Measurements from ENCODE around the gene TMEM253.
A peak's percentile ranks its signal among the peaks of the same experiment; 100 is the strongest.

The TMEM253 gene

DNA sequence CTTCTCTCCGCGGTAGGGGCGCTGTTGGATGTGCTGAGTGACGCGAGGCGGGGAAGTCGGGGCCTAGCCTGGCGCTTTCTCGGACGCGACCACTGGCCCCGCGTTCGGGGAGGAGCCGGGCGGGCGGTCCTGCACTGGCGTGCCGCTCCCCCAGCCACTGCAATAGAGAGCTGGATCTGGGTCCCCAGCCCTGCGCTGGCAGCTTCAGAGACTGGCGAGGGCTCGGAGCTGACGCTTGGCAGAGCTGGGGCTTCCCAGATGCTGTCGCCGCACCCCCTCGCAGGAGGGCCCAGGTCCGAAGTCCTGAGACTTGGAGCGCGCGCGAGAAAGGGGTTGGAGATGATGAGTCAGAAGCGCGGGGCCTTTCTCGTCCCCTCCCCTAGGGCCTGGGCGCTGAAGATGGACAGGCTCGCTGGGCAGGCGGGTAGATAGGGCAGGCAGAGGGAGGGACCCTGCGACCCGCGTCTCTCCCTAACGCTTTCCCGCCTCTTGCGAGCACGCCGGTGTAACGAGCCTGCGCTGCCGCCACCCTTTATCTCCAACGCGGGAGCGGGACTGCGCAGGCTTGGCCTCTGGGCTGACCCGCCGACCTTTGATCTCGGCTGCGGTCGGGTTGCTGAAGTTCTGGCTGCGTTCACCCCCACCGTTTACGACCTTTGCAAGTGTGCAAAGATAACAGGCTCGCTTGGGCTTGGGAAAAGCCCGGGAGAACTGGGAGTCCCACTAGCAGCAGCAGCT is 3.0 kb downstream of the TMEM253 start:
- DNase-seq (ENCODE audit: low spot score in 2 of 2): peak; percentile 94 to 98
- ATAC-seq: peak; percentile 92
- peak overlapping the region; percentile 83 for H3K4me3 Mint-ChIP-seq
- H3K36me3 Mint-ChIP-seq: peaks cover 13% of the 10 kb centered on the region
- peaks cover 42% of the 10 kb centered on the region for H3K4me1 Mint-ChIP-seq
- no peaks in the 10 kb centered on the region for H3K9me3 Mint-ChIP-seq
- peak overlapping the region; percentile 92 for H3K27ac Mint-ChIP-seq

DNA sequence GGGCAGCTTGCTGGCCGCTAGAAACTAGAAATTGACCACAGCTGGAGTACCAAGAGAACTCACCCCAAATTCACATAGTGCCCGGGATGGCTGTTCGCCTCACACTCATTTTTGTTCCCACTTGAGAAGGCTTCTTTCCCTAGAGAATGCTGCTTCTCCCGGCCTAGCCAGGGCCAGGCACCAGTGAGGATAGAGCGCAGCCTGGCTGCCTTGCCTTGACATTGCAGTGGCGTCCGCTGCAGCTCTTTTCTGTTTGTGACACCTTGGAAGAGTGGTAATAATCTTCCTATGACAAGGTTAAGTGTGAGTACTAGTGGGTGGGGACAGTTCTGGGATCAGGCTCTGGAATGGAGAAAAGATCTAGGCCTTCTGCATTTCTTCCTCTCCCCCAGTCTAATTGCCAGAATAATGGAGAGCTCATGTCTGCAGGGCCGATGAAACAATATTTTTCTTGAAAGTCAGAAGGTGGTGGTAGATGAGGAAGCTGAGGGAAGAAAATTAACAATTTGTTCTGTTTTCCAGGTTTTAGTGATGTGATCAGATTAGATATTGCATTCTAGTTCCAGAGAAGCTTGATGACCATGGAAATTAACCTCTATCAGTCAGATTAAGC is 3.7 kb downstream of the TMEM253 start:
- peaks cover 39% of the 10 kb centered on the region for H3K4me1 Mint-ChIP-seq
- peak overlapping the region; percentile 83 for H3K4me3 Mint-ChIP-seq
- H3K9me3 Mint-ChIP-seq: no peaks in the 10 kb centered on the region
- H3K27ac Mint-ChIP-seq: peak overlapping the region; percentile 92
- ATAC-seq: peak; percentile 67
- peaks cover 13% of the 10 kb centered on the region for H3K36me3 Mint-ChIP-seq
- DNase-seq (ENCODE audit: low spot score in 2 of 2): peak in 1 of 2 donors; percentile 42

DNA sequence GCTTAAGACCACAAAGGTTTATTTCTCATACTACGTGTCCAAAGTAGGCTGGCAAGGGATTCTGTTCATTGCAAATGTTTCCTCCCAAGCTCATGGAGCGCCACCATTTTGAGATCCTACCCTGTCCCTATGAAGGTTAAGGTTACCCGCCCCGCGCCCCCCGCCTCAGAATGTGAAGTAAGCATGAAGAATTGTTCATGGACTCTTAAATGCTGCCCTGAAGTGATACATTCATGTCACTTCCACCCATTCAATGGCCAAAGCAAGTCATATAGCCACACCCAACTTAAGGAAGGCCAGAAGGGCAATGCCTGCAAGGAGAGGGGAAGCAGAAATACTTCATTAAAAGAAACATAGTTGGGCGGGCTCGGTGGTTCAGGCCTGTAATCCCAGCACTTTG is 4.2 kb downstream of the TMEM253 start:
- DNase-seq (ENCODE audit: low spot score in 2 of 2): no peak
- peak overlapping the region; percentile 92 for H3K27ac Mint-ChIP-seq
- no peaks in the 10 kb centered on the region for H3K9me3 Mint-ChIP-seq
- peak overlapping the region; percentile 83 for H3K4me3 Mint-ChIP-seq
- H3K4me1 Mint-ChIP-seq: peaks cover 44% of the 10 kb centered on the region
- ATAC-seq: no peak
- peaks cover 13% of the 10 kb centered on the region for H3K36me3 Mint-ChIP-seq

DNA sequence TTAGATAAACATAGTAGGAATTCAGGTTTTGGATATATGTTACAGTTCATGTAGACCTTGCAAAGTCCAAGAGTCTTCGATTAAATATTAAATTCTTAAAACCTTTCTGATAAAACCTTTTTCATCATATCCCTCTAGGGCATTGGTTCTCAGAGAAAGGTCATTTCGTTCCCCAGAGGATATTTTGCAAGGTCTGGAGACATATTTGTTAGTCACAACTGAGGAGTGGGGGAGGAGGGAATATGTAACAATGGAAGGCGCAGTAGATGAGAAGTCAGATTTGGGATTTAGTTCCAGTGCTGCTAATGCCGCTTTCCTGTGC is 5.3 kb downstream of the TMEM253 start:
- no peak for DNase-seq (ENCODE audit: low spot score in 2 of 2)
- Mint-ChIP-seq H3K4me3 (no peak overlapping the region), H3K4me1 (peaks cover 46% of the 10 kb centered on the region), H3K36me3 (peaks cover 13% of the 10 kb centered on the region), H3K9me3 (no peaks in the 10 kb centered on the region), H3K27ac (no peak overlapping the region)
- ATAC-seq: no peak

DNA sequence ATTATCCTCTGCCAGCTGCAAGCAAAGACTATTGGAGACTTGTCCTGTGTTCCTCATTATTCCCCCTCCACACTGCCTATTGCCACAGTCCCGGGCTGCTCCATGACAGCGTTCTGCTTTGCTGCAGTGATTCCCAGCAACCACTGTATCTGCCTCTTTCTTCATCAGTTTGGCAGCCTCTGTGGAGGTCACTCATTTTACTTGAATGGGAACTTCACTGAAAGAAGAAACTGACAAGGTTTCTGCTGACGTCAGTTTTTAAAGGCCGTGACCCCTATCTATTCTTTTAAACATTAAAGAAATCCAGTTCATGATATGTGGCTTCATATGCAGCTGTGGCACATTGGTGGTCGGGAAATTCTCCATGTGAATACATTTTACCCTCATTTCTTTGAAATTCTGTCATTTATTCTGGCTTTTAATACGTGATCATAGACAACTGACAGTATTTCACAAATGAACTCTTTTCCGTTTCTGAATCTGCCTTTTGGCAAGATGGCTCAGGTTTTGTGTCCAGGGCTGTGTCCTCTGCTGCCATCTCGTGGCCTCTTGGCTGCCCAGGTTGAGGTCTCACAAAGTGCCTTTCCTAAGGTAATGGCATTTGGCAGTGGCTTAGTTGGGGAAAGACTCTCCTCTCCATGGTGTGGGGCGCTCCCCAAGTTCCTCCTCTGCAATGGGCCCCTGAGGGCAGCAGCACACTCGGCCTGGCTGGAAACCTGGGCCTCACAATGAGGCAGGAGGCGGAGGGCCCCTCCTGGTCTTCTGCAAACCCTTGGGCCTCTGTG is 5.8 kb downstream of the TMEM253 start:
- Mint-ChIP-seq H3K4me1 (peaks cover 43% of the 10 kb centered on the region), H3K4me3 (peak overlapping the region; percentile 13), H3K9me3 (no peaks in the 10 kb centered on the region), H3K27ac (peak overlapping the region; percentile 35), H3K36me3 (peaks cover 13% of the 10 kb centered on the region)
- DNase-seq (ENCODE audit: low spot score in 2 of 2) (peak; percentile 68 to 86), ATAC-seq (no peak)

DNA sequence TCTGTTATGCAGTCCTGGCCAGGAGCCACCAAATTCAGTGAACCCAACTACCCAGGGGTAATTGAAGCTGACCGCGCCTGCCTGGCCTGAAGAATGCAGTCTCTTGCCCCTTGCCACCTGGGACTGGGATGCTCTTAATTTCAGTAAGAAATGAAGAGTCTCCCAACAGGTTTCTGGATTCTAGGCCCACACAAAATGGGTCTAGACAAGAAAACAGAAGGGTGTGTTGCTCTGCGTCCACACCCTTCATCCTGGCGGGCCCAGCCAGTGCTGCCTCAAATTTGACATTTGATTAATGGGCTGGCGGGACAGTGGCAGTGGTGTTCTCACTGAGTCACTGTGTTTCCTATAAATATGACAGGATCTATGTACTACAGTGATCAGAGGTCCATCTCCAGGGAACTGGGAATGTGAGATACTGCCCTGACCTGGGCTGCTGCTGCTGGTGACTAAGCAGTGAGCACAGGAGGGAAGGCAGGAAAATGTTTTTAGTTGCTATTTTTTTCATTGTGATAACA is 6.5 kb downstream of the TMEM253 start:
- no peak for ATAC-seq
- no peaks in the 10 kb centered on the region for H3K9me3 Mint-ChIP-seq
- peaks cover 37% of the 10 kb centered on the region for H3K4me1 Mint-ChIP-seq
- peak overlapping the region; percentile 35 for H3K27ac Mint-ChIP-seq
- peak overlapping the region; percentile 13 for H3K4me3 Mint-ChIP-seq
- peaks cover 13% of the 10 kb centered on the region for H3K36me3 Mint-ChIP-seq
- no peak for DNase-seq (ENCODE audit: low spot score in 2 of 2)

DNA sequence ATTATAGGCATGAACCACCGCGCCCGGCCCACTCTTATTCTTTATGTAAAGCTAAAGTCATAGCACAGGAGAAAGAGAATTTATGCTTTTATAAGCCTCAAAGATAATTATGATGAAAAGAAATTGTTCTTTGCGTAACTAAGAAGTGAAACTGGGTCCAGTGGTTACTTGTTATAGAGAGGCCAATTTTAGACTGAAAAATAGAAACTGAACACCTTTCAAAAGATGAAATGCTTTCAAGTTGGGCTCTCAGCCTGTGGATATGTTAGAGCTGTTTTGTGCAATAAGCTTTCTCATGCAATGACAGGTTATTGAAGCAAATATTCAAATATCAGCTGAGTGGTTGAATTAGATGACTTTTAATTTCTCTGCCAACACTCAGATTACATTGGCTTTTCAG is 7.9 kb downstream of the TMEM253 start:
- H3K4me3 Mint-ChIP-seq: no peak overlapping the region
- H3K4me1 Mint-ChIP-seq: peaks cover 25% of the 10 kb centered on the region
- H3K27ac Mint-ChIP-seq: no peak overlapping the region
- ATAC-seq: no peak
- no peak for DNase-seq (ENCODE audit: low spot score in 2 of 2)
- H3K36me3 Mint-ChIP-seq: peaks cover under 1% of the 10 kb centered on the region
- H3K9me3 Mint-ChIP-seq: no peaks in the 10 kb centered on the region

DNA sequence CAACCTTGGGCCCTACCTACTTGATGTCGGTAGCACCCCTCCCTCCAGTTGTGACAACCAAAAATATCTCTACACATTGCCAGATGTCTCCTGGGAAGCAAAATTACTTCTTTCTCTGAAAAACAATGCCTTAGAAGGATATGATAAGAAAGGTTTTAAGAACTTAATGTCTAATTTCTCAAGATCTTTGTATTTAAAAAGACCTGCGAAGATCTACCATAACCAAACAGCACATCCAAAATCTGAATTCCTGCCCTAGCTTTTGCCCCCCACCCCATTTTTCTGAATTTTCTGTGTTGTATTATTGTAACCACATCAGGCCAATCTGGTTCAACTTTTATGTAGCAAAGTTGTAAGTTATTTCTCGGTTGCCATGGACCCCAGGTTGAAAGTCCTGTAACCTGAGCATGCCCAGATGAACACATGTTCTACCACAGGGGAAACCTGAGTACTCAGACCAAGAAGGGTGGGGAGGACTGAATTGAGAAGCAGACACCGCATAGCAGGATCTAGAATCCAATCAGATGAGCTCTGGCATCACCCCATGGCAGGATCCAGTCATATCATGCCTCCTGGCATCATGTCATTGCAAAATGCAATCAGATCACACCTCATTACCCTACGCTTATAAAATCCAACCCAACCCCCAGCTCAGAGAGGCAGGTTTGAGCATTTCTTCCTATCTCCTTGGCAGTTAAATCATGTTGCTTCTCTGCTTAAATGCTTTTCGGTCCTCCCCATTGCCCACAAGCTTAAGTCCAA is 8.7 kb downstream of the TMEM253 start:
- Mint-ChIP-seq H3K4me3 (peak overlapping the region; percentile 9), H3K27ac (peak overlapping the region; percentile 4), H3K36me3 (no peaks in the 10 kb centered on the region), H3K4me1 (peaks cover 22% of the 10 kb centered on the region), H3K9me3 (no peaks in the 10 kb centered on the region)
- DNase-seq (ENCODE audit: low spot score in 2 of 2) (peak in 1 of 2 donors; percentile 77), ATAC-seq (peak; percentile 96)

DNA sequence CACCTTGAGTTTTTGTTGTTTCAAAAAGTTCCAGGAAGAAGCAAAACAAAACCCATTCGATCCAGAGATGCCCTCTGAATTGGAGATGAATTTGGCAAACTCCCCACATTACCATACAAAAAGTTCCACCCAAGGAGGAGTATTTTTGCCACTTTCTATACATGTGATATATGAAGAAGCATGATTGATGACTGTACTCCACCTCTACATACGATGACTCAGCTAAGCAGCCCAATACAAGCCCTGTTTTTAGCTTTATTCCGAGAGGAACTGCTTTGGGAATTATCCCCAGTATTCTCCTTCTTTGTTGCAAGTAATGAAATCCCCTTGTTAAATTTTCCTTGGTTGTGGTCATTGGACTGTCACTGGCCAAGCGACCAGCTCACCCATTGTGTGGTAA is 11.4 kb downstream of the TMEM253 start:
- no peak overlapping the region for H3K27ac Mint-ChIP-seq
- no peaks in the 10 kb centered on the region for H3K9me3 Mint-ChIP-seq
- no peak for DNase-seq (ENCODE audit: low spot score in 2 of 2)
- no peak for ATAC-seq
- H3K4me3 Mint-ChIP-seq: no peak overlapping the region
- H3K4me1 Mint-ChIP-seq: peaks cover 12% of the 10 kb centered on the region
- no peaks in the 10 kb centered on the region for H3K36me3 Mint-ChIP-seq

DNA sequence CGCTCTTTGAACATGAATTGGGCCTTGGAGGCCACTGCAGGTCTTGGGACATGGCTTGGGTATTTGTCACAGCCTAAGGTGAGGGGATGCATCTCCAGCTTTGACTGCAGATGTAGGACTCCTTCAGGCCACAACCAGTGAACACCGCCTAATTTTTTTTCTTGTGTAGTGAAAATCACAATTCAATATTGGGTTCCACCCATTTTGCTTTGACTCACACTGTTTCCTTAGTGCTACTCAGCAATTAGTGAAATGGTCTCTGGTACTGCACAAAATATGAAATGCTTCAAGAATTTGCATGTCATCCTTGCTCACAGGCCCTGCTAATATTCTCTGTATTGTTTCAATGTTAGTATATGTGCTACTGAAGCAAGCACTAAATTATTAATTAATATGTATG is 12.5 kb downstream of the TMEM253 start:
- Mint-ChIP-seq H3K4me3 (no peak overlapping the region), H3K27ac (no peak overlapping the region), H3K4me1 (peaks cover 12% of the 10 kb centered on the region), H3K36me3 (no peaks in the 10 kb centered on the region), H3K9me3 (no peaks in the 10 kb centered on the region)
- no peak for ATAC-seq
- no peak for DNase-seq (ENCODE audit: low spot score in 2 of 2)

DNA sequence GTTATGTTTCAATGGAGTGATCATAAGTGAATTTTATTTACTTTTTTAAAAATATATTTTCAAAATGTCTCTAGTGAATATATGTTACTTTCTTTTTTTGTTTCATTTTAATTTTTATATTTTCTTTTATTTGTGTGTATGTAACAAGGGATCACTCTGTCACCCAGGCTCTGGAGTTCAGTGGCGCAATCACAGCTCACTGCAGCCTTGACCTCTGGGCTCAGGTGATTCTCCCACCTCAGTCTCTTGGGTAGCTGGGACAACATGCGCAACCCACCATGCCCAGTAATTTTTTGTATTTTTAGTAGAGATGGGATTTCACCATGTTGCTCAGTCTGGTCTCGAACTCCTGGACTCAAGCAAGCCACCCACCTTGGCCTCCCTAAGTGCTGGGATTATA is 18.1 kb downstream of the TMEM253 start:
- Mint-ChIP-seq H3K36me3 (no peaks in the 10 kb centered on the region), H3K27ac (no peak overlapping the region), H3K9me3 (no peaks in the 10 kb centered on the region), H3K4me1 (peaks cover 7% of the 10 kb centered on the region), H3K4me3 (no peak overlapping the region)
- no peak for ATAC-seq
- DNase-seq (ENCODE audit: low spot score in 2 of 2): no peak

DNA sequence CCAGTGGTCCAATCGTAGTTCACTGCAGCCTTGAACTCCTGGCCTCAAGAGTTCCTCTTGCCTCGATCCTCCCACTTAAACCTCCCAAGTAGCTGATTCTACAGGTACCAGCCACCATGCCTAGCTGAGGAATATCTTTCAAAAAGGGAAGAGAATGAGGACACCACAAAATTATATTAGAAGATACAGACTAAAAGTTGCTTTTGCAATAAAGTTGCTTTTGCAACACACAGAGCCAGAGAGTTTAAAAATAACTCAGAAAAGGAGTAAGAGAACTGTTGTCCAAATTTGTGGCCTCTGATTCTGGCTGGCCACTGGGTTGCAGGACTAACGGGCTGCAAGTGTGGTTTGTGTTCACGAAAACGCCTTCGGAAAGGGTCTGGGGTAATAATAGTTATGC is 19.8 kb downstream of the TMEM253 start:
- H3K9me3 Mint-ChIP-seq: peaks cover 3% of the 10 kb centered on the region
- ATAC-seq (no peak), DNase-seq (ENCODE audit: low spot score in 2 of 2) (no peak)
- peaks cover 7% of the 10 kb centered on the region for H3K4me1 Mint-ChIP-seq
- no peak overlapping the region for H3K27ac Mint-ChIP-seq
- H3K4me3 Mint-ChIP-seq: no peak overlapping the region
- no peaks in the 10 kb centered on the region for H3K36me3 Mint-ChIP-seq

DNA sequence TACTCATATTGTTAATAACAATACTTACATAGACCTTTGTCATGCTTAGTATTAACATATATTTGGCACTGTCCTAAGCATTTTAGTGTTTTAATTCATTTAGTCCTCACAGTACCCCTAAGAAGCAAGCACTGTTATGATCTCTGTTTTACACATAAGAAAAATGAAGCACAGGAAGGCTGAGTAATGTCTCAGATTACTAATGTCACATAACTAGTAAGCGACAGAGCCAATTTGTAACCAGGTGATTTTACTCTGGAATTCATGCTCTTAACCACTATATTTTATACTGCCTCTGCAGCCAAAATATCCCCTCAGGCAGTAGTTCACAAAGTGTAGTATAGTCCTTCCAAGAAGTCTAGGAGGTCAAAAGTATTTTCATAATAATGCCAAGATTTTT is 20.3 kb downstream of the TMEM253 start:
- H3K36me3 Mint-ChIP-seq: no peaks in the 10 kb centered on the region
- DNase-seq (ENCODE audit: low spot score in 2 of 2) (no peak), ATAC-seq (peak; percentile 24)
- no peak overlapping the region for H3K4me3 Mint-ChIP-seq
- H3K4me1 Mint-ChIP-seq: peaks cover 7% of the 10 kb centered on the region
- peaks cover 3% of the 10 kb centered on the region for H3K9me3 Mint-ChIP-seq
- no peak overlapping the region for H3K27ac Mint-ChIP-seq

DNA sequence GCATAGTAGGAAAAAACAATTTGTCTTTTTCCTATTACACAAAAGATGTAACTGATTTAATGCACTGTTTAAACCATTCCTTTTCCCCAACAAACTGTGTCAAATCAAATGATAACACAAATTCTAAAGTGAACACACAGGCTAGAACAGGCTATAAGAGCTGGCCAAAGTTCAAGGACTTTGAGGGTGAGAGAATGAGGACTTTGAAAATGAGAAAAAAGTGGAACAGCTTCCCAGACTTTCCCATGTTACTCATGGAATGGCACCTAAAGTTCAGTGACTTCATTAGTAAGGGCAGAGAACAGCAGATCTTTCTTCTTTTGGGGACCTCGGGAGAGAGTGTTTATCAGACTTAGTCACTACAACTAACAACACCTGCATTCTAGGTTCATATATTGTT is 22.6 kb downstream of the TMEM253 start:
- no peak overlapping the region for H3K27ac Mint-ChIP-seq
- H3K36me3 Mint-ChIP-seq: no peaks in the 10 kb centered on the region
- peaks cover 3% of the 10 kb centered on the region for H3K9me3 Mint-ChIP-seq
- peaks cover 7% of the 10 kb centered on the region for H3K4me1 Mint-ChIP-seq
- DNase-seq (ENCODE audit: low spot score in 2 of 2) (no peak), ATAC-seq (no peak)
- H3K4me3 Mint-ChIP-seq: no peak overlapping the region

DNA sequence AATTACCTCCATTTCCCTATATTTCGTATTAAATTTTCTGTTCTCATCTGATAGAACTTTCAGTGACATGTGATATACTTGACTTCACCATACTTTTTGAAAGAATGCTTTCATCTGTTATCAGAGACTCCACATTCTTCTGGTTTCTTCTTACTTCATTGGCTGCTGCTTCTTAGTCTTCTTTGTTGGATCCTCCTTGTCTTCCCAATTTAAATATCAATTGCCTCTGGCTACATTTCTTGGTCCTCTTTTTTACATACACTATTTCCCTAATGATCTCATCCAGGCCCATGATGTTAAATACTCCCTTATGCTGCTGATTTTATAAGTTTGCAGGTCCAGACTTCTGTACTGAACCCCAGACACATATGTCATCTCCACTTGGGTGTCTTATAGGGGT is 33.0 kb downstream of the TMEM253 start:
- no peak overlapping the region for H3K27ac Mint-ChIP-seq

More for the DNA sequence above, 33.0 kb downstream of the TMEM253 start:
- no peak for DNase-seq (ENCODE audit: low spot score in 2 of 2)
- Mint-ChIP-seq H3K4me3 (no peak overlapping the region), H3K9me3 (no peaks in the 10 kb centered on the region), H3K4me1 (no peaks in the 10 kb centered on the region), H3K36me3 (no peaks in the 10 kb centered on the region)
- ATAC-seq: no peak
